Measurements from ENCODE around the gene PTGDR. TPM values are rescaled to one million over a fixed set of nuclear protein-coding genes. Genes with fewer than 3 reads are reported as not detected.

PTGDR gene
- total RNA-seq, 1 donor from 2014 or later: not detected

- TF ChIP-seq CTCF (IDR thresholded peaks at IDR 0.05; ENCODE audit: insufficient read depth, low read length, severe bottlenecking): no peak
- Histone ChIP-seq H3K4me3 (ENCODE audit: low read depth, low read length) (no peak overlapping the region), H3K27me3 (ENCODE audit: control insufficient read depth, insufficient read depth, low read length) (peaks cover 18% of the 10 kb centered on the region), H3K36me3 (ENCODE audit: control insufficient read depth, insufficient read depth, low read length) (no peaks in the 10 kb centered on the region)
- DNase-seq (ENCODE audit: low read depth): no peak
- no peak for FAIRE-seq
These were observed 51.5 kb downstream of the PTGDR start for GRCh38 chr14:52318826-52319645.

GRCh38 chr14:52319919-52320318 lies 52.4 kb downstream of the PTGDR start:
- Histone ChIP-seq H3K27me3 (ENCODE audit: control insufficient read depth, insufficient read depth, low read length) (peaks cover 11% of the 10 kb centered on the region), H3K4me3 (ENCODE audit: low read depth, low read length) (no peak overlapping the region), H3K36me3 (ENCODE audit: control insufficient read depth, insufficient read depth, low read length) (no peaks in the 10 kb centered on the region)
- DNase-seq (ENCODE audit: low read depth): no peak
- no peak for TF ChIP-seq CTCF (IDR thresholded peaks at IDR 0.05; ENCODE audit: insufficient read depth, low read length, severe bottlenecking)
- FAIRE-seq: no peak

- Histone ChIP-seq H3K36me3 (ENCODE audit: control insufficient read depth, insufficient read depth, low read length) (no peaks in the 10 kb centered on the region), H3K4me3 (ENCODE audit: low read depth, low read length) (no peak overlapping the region), H3K27me3 (ENCODE audit: control insufficient read depth, insufficient read depth, low read length) (no peaks in the 10 kb centered on the region)
- TF ChIP-seq CTCF (IDR thresholded peaks at IDR 0.05; ENCODE audit: insufficient read depth, low read length, severe bottlenecking): no peak
- DNase-seq (ENCODE audit: low read depth): peak; percentile 70
- FAIRE-seq: peak; percentile 83
These were observed 57.6 kb downstream of the PTGDR start for GRCh38 chr14:52325126-52325525.

DNA sequence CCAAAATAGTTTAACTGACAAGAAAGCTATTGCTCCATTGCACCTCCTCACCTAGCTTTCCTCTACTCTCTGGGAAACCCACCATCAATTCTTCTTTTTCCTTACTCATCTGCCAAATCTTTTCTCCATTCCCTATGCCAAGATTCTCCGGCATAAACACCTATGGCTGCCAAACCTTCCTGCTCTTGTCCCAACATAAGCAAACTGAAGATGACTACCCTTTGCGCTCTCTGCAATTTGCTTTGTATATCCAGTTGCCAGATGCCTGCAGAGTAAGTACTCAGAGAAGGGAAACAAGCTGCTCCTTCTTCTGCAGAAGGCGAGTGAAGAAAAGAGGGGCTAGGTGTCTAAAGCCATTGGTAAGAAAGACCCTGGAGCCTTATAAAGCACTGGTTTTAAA lies 58.1 kb downstream of the PTGDR start:
- H3K4me3 ChIP-seq (ENCODE audit: low read depth, low read length): no peak overlapping the region
- no peaks in the 10 kb centered on the region for H3K36me3 ChIP-seq (ENCODE audit: control insufficient read depth, insufficient read depth, low read length)
- no peaks in the 10 kb centered on the region for H3K27me3 ChIP-seq (ENCODE audit: control insufficient read depth, insufficient read depth, low read length)
- FAIRE-seq (peak; percentile 18), DNase-seq (ENCODE audit: low read depth) (no peak)
- TF ChIP-seq CTCF (IDR thresholded peaks at IDR 0.05; ENCODE audit: insufficient read depth, low read length, severe bottlenecking): no peak

Other genes starting within 250 kb of the PTGDR start
- 0.38 and 3.9 TPM in 2 replicates for gene NID2, start 198.6 kb upstream of the PTGDR start, total RNA-seq
- gene PTGER2, start 46.6 kb downstream of the PTGDR start, total RNA-seq: under 0.01 TPM in 1 of 2 replicates, not detected in the other